GM19463 (cell line): ENCODE data around the gene PCYT1B.
"Not testable (repeated sequence)": the region's sequence is repeated elsewhere in the genome, so short reads cannot be mapped to it uniquely, and the experiment has no call there.

ENCODE experiments used
- ATAC-seq: cut with Tn5 transposase; IDR thresholded peaks from one replicate; pipeline ENCODE4 v1.9.1; 2021; ENCODE audit warnings: mild to moderate bottlenecking, moderate library complexity; ENCODE audit not compliant: unreplicated experiment

Gene PCYT1B

GRCh38 chrX:24646745-24647182 lies 383 bp downstream of the PCYT1B start:
- ATAC-seq = peak; percentile 9

DNA sequence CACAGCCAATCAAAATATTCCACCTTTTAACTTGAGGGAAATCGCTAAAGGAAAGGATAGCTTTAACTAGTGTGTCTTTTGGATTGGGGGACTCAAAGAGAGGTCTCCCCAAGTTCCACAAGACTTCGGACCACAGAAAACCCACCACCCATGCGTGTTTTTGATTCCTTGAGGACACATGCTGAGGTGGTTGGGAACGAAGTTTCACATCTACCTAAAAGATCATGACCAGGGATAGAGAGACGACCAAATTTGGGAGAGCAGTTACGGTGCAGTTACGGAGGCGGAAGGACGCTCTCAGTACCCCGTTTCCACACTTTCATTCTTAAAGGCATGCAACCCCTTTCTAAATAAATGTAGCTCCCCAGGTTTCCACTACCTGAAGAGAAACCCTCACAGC lies 1.1 kb downstream of the PCYT1B start:
- no peak for ATAC-seq

DNA sequence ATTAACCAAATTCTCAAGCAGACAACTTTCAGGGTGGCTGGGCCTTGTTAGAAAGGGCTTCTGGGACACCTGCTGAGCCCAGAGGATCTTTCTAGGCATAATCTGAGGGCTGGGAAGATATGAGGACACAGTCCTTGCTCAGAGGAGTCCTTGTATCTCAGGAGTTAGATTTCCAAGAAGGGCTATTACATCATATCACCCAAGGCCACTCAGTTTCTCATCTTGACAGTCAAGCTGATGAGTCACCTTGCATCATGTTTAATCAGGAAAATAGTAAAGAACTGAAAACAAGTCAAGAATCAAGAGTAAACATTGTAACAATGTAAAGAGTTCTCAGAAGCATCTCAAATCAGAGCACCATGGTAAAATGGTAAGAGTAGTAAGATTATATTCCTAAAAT lies 4.0 kb downstream of the PCYT1B start:
- no peak for ATAC-seq

GRCh38 chrX:24629701-24630100 lies 17.4 kb downstream of the PCYT1B start:
- ATAC-seq = no peak

GRCh38 chrX:24619647-24620046 lies 27.5 kb downstream of the PCYT1B start:
- no peak for ATAC-seq

GRCh38 chrX:24610516-24610915 lies 36.6 kb downstream of the PCYT1B start:
- no peak for ATAC-seq

- no peak for ATAC-seq
Observed at GRCh38 chrX:24607616-24608015, 39.5 kb downstream of the PCYT1B start.

DNA sequence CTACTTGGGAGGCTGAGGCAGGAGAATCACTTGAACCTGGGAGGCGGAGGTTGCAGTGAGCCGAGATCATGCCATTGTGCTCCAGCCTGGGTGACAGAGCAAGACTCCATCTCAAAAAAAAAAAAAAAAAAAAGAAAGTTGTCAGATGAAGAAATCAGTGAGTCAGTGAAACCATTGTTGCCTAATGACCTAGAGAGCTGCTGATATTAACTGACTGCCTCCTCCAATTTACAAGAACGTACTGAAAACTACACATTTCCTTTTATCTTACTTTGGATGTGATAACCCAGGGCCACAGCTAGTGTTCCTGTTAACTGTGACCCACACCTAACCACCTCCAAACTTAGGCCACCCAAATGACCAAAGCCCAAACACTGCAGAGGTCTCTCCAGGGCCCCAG lies 41.2 kb downstream of the PCYT1B start:
- not testable (repeated sequence) for ATAC-seq

DNA sequence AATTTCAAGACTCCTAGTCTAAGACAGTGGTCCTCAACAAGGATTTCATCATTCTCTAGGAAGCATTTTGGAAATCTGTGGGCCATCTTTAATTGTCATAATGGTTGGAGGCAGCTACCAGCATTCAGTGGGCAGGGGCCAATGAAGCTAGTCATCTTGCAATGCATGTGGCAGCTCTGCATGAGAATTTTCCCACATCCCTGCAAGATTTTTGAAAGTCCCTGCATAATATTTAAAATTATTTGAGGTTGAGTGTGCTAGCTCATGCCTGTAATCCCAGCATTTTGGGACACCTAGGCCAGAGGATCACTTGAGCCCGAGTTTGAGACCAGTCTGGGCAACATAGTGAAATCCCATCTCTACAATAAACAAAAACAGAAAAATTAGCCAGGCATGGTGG lies 44.0 kb downstream of the PCYT1B start:
- no peak for ATAC-seq

GRCh38 chrX:24601858-24602257 lies 45.3 kb downstream of the PCYT1B start:
- ATAC-seq = no peak

DNA sequence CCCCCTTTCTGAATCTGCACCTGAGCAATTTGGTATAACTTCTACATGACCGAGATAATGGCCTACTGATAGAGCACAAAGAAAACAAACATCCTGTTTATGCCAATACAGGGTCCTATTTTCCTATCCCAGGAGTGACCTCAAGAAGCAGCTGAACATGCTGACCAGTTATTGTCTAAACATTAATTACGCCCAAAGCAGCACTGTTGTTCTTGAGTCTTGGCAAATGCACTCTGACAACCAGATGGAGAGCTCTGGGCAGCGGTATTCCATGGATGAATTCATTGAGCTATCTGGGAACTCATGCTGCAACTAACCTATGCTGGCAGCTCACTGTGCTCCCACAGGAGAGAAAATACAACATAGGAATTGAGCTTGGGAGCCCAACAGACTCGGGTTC lies 52.6 kb downstream of the PCYT1B start:
- no peak for ATAC-seq

GRCh38 chrX:24590111-24590510 lies 57.0 kb downstream of the PCYT1B start:
- ATAC-seq = no peak

GRCh38 chrX:24577091-24577490 lies 70.1 kb downstream of the PCYT1B start:
- no peak for ATAC-seq

DNA sequence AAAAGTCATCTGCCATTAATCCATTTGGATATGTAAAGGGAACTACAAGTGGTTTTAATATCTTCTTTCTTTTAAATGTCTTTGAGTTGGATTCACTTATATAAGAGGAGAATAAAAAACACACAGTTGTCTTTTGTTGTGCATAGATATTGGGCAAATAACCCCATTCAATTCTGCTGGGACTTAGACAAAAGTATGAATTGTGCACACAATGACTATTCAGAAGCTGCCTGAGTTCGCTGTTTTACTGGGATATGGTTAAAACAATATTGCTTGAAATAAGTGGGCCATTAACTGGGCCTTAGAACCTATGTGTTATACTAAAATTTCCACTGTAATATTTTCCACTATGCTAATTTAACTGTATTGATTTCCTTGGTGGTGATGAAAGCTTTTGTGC lies 71.7 kb downstream of the PCYT1B start:
- no peak for ATAC-seq

DNA sequence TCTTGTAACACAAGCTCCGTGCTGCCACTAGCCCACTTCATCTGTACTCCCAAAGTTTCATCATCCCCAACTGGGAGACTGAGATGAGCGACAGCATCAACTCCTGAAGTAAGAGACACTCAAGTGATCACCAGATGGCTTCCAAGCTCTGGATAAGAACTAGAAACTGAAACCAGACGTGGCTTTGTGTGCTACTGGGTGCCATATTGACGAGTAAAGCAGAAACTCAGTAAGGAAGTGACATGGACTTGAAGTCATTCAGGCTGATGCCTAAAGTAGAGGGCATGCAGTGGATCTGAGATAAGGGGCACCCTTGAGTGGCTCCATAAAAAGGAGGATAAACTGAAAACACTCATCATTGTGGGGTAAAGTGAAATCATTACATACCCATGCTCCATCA lies 72.4 kb downstream of the PCYT1B start:
- ATAC-seq = no peak

GRCh38 chrX:24567169-24567568 lies 80.0 kb downstream of the PCYT1B start:
- no peak for ATAC-seq

- ATAC-seq = no peak
Observed at GRCh38 chrX:24566240-24566639, 80.9 kb downstream of the PCYT1B start.

DNA sequence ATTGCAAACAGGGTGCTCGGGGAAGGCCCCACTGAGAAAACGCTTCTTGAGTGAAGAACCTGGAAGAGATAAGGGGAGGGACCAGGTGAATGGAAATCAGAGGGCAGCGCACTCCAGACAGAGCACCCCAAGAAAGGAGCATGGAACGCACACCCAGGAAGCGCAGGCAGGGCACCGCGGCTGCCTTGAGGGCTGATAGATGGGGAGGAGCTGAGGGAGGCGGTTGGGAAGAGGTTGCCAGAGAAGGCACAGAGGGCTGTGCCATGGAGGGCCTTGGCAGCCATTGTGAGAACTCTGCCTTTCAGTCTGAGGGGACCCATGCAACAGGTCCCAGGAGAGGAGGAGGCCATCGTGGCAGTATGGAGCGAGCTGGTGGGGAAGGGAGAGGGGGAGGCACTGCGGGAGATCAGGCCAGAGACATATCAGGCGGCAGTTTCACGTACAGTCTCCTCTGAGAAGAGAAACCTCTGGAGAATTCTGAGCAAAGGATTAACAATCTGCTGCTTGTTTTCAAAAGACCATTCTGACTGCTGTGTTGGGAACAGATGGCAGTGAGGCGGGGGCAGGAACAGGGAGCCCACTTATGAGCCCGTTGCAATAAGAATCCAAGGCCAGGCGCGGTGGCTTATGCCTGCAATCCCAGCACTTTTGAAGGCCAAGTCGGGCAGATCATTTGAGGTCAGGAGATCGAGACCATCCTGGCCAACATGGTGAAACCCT lies 83.7 kb downstream of the PCYT1B start:
- ATAC-seq = no peak

GRCh38 chrX:24561121-24561520 lies 86.0 kb downstream of the PCYT1B start:
- no peak for ATAC-seq

DNA sequence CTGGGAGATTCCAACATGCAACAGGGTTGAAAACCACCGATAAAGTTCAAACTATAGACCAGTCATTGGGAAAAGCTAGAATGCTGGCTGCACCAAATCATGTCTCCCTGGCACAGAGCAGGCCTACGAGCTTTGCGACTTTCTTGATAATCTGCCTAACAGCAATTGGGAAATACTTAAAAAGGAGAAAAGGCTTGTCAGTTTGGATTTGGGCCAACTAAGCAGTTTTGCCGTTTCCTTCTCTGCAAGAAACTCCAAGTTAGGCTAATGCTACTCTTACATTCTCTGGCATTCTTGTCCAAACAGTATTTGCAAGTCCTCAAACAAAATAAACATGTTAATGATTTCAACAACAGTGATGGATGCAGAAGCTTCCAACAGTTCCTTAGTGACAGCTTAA lies 94.1 kb downstream of the PCYT1B start:
- ATAC-seq = no peak

DNA sequence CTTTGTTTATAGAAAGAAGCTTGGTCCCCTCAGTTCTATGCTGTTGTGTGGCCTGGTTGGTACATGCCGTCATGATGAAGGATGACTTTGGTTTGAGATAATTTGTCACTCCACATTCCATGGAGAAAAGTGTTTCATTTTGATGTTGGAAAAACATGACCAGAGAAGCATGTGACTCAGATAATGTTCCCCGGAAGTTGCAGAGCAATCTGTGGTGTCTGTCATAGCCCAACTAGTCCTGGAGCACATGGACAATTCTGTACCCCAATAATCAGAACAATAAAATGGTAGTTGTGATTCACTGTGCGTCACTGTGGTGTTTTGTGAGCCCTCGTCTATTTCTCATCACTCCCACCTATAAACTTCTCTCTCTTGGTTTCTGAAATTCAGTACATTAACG lies 97.0 kb downstream of the PCYT1B start:
- no peak for ATAC-seq

DNA sequence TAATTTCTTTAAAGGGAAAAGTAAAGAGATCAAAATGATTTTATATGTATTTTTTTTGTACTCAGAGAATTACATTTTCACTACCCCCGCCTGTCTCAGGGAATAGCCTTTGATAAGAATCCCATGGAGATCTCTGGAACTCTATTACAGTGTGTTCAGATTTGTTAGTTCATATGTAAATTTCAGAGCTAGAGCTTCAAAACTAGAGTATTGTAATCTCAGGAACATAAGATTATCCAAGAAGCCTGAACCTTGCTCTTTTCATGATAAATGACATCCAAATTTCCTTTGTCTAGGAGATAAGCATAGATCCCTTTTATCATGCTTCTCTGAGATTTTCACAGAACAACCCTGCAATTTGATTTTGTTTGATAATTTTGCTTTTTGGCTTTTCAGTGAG lies 99.2 kb downstream of the PCYT1B start:
- no peak for ATAC-seq

DNA sequence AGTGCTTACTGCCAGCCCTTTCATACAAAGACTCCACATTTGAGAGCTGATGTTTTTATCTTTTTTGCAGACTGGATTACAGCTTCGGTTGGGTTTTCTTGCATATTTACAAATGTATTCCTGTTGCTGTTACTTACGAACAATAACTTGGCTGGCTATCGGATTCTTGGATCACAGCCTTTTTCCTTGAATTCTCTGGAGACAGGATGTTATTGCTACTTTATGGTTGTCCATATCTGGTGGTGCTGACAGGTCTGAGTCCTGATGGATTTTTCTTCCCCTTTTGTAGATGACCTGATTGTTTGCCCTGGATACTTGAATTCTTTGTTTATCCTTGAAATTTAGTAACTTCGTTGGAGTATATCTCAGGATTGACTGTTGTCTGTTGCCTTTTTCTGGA lies 104.4 kb downstream of the PCYT1B start:
- no peak for ATAC-seq
